HG02938 (cell line): ENCODE results near the gene MT1X.
A peak's percentile ranks its signal among the peaks of the same experiment; 100 is the strongest.

Experiments used
- ATAC-seq: cut with Tn5 transposase; IDR thresholded peaks from one replicate; pipeline ENCODE4 v1.9.1; 2021; ENCODE audit warnings: mild to moderate bottlenecking, moderate library complexity; ENCODE audit not compliant: unreplicated experiment

MT1X gene

GRCh38 chr16:56675685-56676210 lies 6.5 kb upstream of the MT1X start:
- ATAC-seq: no peak

GRCh38 chr16:56677474-56677873 lies 4.8 kb upstream of the MT1X start:
- no peak for ATAC-seq

- no peak for ATAC-seq
These were observed 3.1 kb upstream of the MT1X start for GRCh38 chr16:56679078-56679730.

- no peak for ATAC-seq
These were observed 2.5 kb upstream of the MT1X start for GRCh38 chr16:56679818-56680217.

GRCh38 chr16:56682703-56683397 lies 580 bp downstream of the MT1X start:
- ATAC-seq: peak; percentile 3

GRCh38 chr16:56683424-56684172 lies 1.3 kb downstream of the MT1X start:
- no peak for ATAC-seq

- ATAC-seq: no peak
These were observed 2.1 kb downstream of the MT1X start for GRCh38 chr16:56684256-56684925.

GRCh38 chr16:56684926-56685590 lies 2.8 kb downstream of the MT1X start:
- ATAC-seq: no peak

- no peak for ATAC-seq
These were observed 4.5 kb downstream of the MT1X start for GRCh38 chr16:56686758-56687157.

GRCh38 chr16:56688762-56689161 lies 6.5 kb downstream of the MT1X start:
- no peak for ATAC-seq

- no peak for ATAC-seq
These were observed 6.9 kb downstream of the MT1X start for GRCh38 chr16:56689171-56689570.

GRCh38 chr16:56690420-56691122 lies 8.3 kb downstream of the MT1X start:
- no peak for ATAC-seq

GRCh38 chr16:56691885-56692284 lies 9.6 kb downstream of the MT1X start:
- ATAC-seq: no peak

- ATAC-seq: no peak
These were observed 13.0 kb downstream of the MT1X start for GRCh38 chr16:56695246-56695645.

GRCh38 chr16:56697456-56698155 lies 15.3 kb downstream of the MT1X start:
- ATAC-seq: no peak

- no peak for ATAC-seq
These were observed 17.9 kb downstream of the MT1X start for GRCh38 chr16:56700195-56700594.

GRCh38 chr16:56700631-56701030 lies 18.4 kb downstream of the MT1X start:
- no peak for ATAC-seq

GRCh38 chr16:56701534-56701933 lies 19.3 kb downstream of the MT1X start:
- ATAC-seq: no peak

- no peak for ATAC-seq
These were observed 20.6 kb downstream of the MT1X start for GRCh38 chr16:56702836-56703235.
